GM19023 (cell line): ENCODE results near the gene DIS3L2.
"Not testable (repeated sequence)": the region's sequence is repeated elsewhere in the genome, so short reads cannot be mapped to it uniquely, and the experiment has no call there.

Source experiments
- ATAC-seq: cut with Tn5 transposase; IDR thresholded peaks from one replicate; pipeline ENCODE4 v1.9.1; 2021; ENCODE audit warnings: mild to moderate bottlenecking, moderate library complexity; ENCODE audit not compliant: unreplicated experiment

DIS3L2 gene

DNA sequence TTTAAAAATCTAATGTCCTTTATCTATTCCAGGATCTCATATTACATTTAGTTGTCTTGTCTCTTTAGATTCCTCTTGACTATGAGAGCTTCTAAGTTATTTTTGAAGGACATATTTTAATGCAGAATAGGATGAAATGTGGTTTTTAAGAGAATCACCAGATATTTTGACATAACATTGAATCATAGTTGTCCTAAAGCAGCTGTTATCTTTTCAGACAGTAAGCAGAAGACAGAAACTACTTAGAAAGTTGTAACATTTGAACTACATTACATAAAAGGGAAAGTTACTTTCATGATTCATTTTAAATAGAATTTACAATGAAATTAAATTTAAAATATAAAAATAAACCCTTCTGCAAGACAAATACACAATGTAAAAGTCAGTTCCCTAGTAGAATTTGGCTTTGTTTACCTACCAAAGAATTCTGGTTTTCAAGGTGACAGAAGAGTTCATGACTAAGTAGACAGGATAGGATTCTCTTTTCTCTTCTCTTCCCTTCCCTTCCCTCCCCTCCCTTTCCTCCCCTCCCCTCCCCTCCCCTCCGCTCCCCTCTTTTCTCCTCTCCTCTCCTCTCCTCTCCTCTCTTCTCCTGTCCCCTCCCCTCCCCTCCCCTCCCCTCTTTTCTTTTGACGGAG is 186.0 kb downstream of the DIS3L2 start:
- no peak for ATAC-seq

GRCh38 chr2:232162187-232162586 is 200.7 kb downstream of the DIS3L2 start:
- no peak for ATAC-seq

DNA sequence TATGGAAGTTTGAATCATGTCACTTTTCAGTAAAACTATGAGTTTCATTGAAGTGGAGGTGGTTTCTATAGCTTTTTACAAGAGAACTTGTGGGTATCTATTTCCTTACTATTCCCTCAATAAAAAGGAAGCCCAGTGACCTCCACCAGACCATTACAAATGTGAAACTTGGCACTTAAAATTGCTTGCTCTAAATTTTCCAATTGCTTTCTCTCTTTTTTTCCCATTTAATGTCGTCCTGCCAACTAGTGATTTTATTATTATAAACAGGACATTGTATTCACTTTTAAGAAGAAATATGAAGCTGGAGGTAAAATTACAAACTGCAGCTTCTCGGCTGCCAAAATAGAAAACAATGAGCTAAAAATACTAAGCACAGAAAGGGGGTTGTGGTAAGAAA is 208.9 kb downstream of the DIS3L2 start:
- no peak for ATAC-seq

- ATAC-seq = no peak
Observed at GRCh38 chr2:232174662-232175061, 213.1 kb downstream of the DIS3L2 start.

DNA sequence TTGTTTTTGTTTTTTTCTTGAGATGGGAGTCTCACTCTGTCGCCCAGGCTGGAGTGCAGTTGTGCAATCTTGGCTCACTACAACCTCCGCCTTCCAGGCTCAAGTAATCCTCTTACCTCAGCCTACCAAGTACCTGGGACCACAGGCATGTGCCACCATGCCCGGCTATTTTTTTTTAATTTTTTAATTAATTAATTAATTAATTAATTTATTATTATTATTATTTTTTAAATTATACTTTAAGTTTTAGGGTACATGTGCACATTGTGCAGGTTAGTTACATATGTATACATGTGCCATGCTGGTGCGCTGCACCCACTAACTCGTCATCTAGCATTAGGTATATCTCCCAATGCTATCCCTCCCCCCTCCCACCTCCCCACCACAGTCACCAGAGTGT is 215.1 kb downstream of the DIS3L2 start:
- ATAC-seq = not testable (repeated sequence)

DNA sequence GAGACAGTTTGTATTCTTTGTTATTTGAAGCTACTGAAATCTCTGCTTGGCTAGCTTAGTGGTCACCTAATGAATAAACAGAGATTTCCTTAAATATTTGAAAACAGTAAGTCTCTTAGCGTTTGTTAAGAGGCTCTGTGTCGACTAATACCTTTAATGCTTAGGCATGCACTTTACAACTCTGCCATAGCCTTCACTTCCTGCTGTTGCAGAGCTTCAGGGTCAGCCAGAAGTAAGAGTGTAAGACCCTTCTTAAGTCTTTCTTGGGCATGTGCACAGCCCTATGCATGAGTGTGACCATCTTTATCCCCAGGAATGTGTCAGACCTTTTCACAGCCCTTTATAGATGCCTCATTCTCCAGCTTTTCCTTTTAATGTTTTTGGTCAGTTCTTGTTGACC is 221.8 kb downstream of the DIS3L2 start:
- ATAC-seq = no peak

- ATAC-seq = no peak
Observed at GRCh38 chr2:232184346-232184745, 222.8 kb downstream of the DIS3L2 start.

DNA sequence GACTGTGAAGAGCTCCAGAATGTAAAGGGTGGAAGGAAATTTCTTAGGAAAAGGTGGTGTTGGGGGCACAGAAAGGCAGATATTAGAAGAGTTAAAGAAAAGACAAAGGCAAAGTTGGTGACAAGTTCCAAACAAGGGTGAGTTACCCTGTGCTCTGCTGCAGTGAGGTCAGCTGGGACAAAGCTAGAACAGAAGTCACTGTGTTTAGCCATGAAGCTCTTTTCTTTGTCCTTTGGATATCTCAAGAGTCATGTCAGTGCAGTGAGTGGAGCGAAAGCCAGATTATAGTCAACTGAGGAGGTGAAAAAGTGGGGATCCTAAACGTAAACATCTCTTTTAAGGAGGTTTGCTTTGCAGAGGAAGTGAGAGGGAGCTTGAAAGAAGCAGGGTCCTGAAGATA is 229.3 kb downstream of the DIS3L2 start:
- ATAC-seq = no peak

- no peak for ATAC-seq
Observed at GRCh38 chr2:232195487-232195886, 234.0 kb downstream of the DIS3L2 start.

- ATAC-seq = no peak
Observed at GRCh38 chr2:232196802-232197201, 235.3 kb downstream of the DIS3L2 start.

- no peak for ATAC-seq
Observed at GRCh38 chr2:232200195-232200594, 238.7 kb downstream of the DIS3L2 start.

DNA sequence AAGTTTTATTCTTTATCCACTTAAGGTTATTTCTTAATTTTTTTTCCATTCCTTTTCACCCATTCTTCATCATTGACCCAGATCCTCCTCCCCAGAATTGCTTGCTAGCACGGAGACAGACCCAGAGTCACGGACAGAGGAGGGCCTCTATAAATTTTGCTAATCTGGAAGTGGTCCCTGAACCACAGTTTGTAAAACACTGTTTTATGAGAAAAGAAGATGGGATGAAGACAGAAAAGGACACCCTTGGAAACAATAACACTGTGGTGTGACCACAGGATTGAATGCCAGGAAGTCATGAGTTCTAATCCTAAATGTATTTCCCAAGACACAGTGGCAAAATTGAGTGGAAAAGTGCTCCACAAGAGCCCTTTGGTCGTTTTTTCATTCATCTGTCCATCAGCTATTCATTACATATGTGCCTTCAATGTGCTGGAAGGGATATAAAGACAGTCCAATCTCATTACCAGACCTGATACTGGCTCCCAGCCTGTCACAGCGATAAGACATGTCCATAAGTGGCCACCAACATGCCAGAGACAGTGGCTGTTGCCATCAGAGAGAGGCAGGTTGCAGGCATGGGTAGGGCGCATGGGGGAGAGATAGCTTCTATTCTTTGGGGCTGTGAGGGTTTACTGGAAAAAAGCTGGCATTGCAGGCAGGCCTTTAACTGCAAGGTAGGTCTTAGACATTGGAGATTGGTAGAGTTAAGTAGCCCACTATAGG is 241.8 kb downstream of the DIS3L2 start:
- ATAC-seq = no peak

GRCh38 chr2:232203936-232204335 is 242.4 kb downstream of the DIS3L2 start:
- no peak for ATAC-seq

DNA sequence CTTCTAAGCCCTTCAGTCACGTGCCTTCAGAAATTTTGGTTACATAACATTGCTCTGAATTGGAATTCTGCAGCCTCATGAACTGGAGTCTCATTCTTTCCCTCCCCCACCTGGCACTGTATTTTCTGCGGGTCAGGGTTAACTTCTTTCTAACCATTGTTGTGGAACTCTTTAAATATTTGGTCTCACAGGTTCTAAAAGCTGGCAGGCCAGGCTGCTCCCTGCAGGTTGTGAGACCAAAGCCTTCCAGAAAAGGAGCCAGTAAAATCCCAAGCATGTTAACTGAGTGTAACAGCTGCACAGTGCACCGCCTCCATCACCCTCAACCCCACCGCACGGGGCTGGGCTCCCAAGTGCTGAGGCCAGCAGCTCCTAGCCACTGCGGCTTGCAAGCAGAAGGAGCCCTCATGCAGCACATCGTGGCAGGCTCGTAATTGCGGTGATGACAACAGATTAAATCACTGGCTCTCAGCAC is 243.0 kb downstream of the DIS3L2 start:
- ATAC-seq = no peak

DNA sequence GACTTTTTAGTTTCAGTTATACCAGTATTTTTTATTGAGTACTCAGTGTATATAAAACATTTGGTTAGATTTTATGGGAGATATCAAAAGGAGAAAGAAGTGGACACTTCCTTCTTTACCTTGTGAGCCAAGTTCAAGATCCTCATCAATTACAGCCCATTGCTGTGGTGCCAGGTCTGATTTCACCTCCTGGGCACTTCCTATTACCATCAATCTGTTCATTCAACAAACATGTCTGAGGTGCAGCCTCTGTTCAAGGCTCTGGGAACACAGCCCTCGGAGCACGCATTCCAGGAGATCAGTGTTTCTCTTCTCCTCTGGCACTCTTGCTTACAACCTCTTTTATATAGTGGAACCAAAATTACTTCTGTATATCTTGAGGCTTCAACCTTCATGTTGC is 245.7 kb downstream of the DIS3L2 start:
- no peak for ATAC-seq

DNA sequence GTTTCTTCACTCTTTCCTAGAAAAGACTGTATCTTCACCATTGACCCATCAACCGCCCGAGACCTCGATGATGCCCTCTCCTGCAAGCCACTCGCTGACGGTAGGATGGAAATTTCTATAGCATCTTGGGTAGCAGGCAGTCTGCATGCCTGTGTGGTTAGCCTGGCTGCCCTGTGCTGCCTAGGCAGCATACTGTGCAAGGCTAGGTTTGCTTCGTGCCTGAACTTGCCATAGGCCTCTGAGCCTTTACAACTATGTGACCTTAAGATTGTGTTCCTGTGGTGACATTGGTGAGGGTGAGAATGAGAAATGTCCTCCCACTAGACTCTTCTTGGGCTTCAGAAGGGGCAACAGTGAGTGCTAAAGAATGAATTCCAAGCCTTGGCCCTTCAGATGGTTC is 248.8 kb downstream of the DIS3L2 start:
- ATAC-seq = no peak

DNA sequence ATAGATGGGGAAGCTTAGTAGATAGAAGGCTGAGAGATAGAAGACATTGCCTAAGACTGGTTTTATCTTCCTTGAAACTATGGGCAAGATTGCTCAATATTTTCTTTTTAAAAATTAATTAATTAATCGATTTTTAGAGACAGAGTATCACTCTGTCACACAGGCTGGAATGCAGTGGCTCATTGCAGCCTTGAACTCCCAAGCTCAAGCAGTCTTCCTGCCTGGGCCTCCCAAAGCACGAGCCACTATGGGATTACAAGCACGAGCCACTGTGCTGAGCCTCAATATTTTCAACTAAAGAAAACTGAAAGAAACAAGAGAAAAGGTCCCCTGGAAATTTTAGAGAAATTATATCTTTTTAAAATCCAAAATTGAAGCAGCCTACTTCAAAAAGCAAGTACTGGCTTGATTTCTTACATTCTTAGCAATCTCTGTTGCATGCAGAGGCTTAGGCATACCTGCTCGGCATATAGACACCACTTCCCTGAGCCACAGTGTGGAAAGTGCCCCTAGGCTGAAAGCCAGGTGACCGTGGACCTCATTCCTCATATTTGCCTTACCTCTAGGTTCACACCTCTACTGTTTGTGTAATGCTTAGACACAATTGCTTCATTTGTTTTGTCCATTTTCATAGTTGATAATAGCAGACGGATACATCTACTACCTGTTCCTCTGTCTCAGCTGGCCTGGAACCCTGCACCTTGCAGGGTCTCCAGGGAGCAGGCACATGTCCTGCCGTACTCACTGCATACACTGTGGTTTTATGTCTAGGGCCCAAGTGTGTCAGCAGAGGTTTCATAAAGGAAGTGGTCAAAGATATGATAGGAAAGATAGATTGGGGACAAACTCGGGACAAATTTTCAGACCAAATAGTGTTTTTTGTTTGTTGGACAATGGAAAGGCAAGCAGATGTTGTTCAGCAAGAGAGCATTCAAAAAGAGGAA is 250.5 kb downstream of the DIS3L2 start:
- no peak for ATAC-seq

DNA sequence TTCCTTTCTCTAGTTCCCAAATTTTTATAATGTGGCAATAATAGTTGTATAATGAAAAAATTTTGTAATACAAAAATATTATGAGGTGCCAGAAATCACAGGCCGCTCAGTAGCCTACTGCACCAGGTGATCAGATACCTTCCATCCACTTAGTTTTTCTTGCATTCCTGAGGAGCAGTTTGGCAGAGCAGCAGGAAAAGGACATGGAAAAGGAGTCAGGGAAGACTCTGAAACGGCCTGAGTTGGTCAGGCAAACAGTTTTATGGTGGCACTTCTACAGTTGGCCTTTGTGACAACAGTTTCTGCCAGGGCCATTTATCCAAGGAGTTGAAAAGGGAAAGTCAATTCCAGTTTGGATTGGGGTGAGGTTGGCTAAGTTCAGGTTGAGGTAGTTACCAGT is 251.7 kb downstream of the DIS3L2 start:
- ATAC-seq = no peak

DNA sequence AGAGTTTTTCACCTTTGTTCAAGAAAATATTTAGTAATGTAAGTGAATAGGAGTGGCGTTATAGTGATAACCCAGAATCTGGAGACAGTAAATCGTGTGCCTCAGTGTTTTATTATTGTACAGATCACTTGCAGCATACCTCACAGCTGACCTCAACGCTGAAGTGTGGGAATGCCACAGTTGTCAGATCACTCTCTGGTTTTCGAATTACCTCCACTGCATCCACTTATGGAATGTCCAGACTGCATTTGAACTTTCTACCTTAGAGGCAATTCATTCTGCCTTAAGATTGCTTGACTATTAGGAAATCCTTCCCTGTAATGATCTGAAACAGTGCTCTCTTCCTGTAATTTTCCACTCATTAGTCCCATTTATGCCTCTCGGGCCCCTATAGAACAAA is 252.5 kb downstream of the DIS3L2 start:
- no peak for ATAC-seq

DNA sequence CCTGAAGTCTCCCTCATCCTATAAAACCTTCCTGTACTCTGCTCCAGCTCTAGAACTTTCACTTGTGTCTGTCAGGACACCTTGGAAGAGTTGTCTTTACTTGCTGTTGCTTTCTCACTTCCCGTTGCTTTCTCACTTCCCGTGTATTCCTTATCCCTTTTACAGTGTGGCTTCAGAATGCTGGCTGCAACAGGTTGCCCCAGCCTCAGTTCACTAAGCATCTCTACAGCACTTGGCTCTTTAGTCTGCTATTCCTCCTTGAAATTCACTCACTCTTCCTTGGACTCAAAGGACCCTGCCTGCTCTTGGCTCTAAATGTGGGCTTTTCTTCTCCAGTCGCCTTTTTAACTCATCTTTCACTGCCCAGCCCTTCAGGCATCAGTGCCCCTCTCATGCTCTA is 254.5 kb downstream of the DIS3L2 start:
- ATAC-seq = no peak

GRCh38 chr2:232218778-232219495 is 257.4 kb downstream of the DIS3L2 start:
- ATAC-seq = no peak
